SK-N-MC (cell line): Measurements from ENCODE around the gene TMEM87B.

Source experiments
- DNase-seq: peaks from one replicate; pipeline ENCODE4 v3.0.0-alpha.2; 2011; ENCODE audit warnings: low read depth, low spot score
- H3K27ac ChIP-seq: fragments of 200-600 bp; sonication (generic); 2 replicates; pipeline ENCODE4 v1.5.1; 2016; ENCODE audit warnings: mixed run types
- H3K36me3 ChIP-seq: fragments of 200-600 bp; sonication (generic); 2 replicates; pipeline ENCODE4 v1.6.1; 2017; ENCODE audit warnings: antibody characterized with exemption, low read length, mixed read lengths; ENCODE audit not compliant: insufficient read depth
- H3K4me3 ChIP-seq: fragments of 200-600 bp; sonication (generic); 2 replicates; pipeline ENCODE4 v1.5.1; 2016
- H3K9ac ChIP-seq: fragments of 200-600 bp; sonication (generic); 2 replicates; pipeline ENCODE4 v1.8.0; 2017; ENCODE audit warnings: mixed run types, mixed read lengths; ENCODE audit not compliant: insufficient read length
- H3K9me3 ChIP-seq: fragments of 200-600 bp; sonication (generic); 2 replicates; pipeline ENCODE4 v1.6.1; 2017; ENCODE audit warnings: low read depth, mild to moderate bottlenecking, antibody characterized with exemption, low read length, moderate library complexity, mixed read lengths
- EZH2 ChIP-seq: fragments of 200-600 bp; sonication (generic); IDR thresholded peaks from one replicate; pipeline ENCODE4 v1.6.1; 2017; ENCODE audit warnings: antibody characterized with exemption
- FOXP2 ChIP-seq: optimal IDR thresholded peaks from 2 replicates; pipeline ENCODE3; 2011; ENCODE audit warnings: mild to moderate bottlenecking, moderate library complexity; ENCODE audit not compliant: insufficient read depth; ENCODE audit errors: extremely low read length, control extremely low read depth
- POLR2AphosphoS5 ChIP-seq: IDR thresholded peaks from 2 replicates; pipeline ENCODE4 v1.6.1; 2012; ENCODE audit warnings: mild to moderate bottlenecking, low read depth, low read length, borderline replicate concordance

Gene TMEM87B

GRCh38 chr2:112045446-112046014 lies 9.5 kb upstream of the TMEM87B start:
- H3K27ac ChIP-seq, result no peak overlapping the region
- TF ChIP-seq EZH2 (no peak), FOXP2 (no peak), POLR2AphosphoS5 (no peak)
- H3K4me3 ChIP-seq, result no peak overlapping the region
- no peak overlapping the region for H3K9ac ChIP-seq
- 0 out of 2 replicates have a peak, but pooled peaks cover 3% of the 10 kb centered on the region for H3K9me3 ChIP-seq
- no peak for DNase-seq
- no peaks in the 10 kb centered on the region for H3K36me3 ChIP-seq

- TF ChIP-seq EZH2 (no peak), FOXP2 (no peak), POLR2AphosphoS5 (no peak)
These were observed 8.8 kb upstream of the TMEM87B start for GRCh38 chr2:112046231-112046630.

GRCh38 chr2:112047537-112048235 lies 7.4 kb upstream of the TMEM87B start:
- Histone ChIP-seq H3K9me3 (0 out of 2 replicates have a peak, but pooled peaks cover 3% of the 10 kb centered on the region), H3K27ac (no peak overlapping the region), H3K36me3 (no peaks in the 10 kb centered on the region), H3K4me3 (no peak overlapping the region), H3K9ac (no peak overlapping the region)
- no peak for DNase-seq
- TF ChIP-seq EZH2 (no peak), FOXP2 (no peak), POLR2AphosphoS5 (no peak)

More at GRCh38 chr2:112046231-112046630, 8.8 kb upstream of the TMEM87B start:
- no peak for DNase-seq
- 0 out of 2 replicates have a peak, but pooled peaks cover 3% of the 10 kb centered on the region for H3K9me3 ChIP-seq
- H3K36me3 ChIP-seq, result no peaks in the 10 kb centered on the region
- H3K27ac ChIP-seq, result no peak overlapping the region
- no peak overlapping the region for H3K4me3 ChIP-seq
- H3K9ac ChIP-seq, result no peak overlapping the region

- DNase-seq, result no peak
- TF ChIP-seq EZH2 (no peak), FOXP2 (no peak), POLR2AphosphoS5 (no peak)
- Histone ChIP-seq H3K4me3 (no peak overlapping the region), H3K9ac (no peak overlapping the region), H3K36me3 (no peaks in the 10 kb centered on the region), H3K9me3 (0 out of 2 replicates have a peak, but pooled peaks cover 3% of the 10 kb centered on the region), H3K27ac (no peak overlapping the region)
These were observed 6.9 kb upstream of the TMEM87B start for GRCh38 chr2:112048236-112048592.

- TF ChIP-seq FOXP2 (no peak), POLR2AphosphoS5 (no peak), EZH2 (no peak)
- no peak overlapping the region for H3K4me3 ChIP-seq
- no peak overlapping the region for H3K27ac ChIP-seq
- no peaks in the 10 kb centered on the region for H3K36me3 ChIP-seq
- DNase-seq, result peak; percentile 58
- no peak overlapping the region for H3K9ac ChIP-seq
- H3K9me3 ChIP-seq, result 0 out of 2 replicates have a peak, but pooled peaks cover 3% of the 10 kb centered on the region
These were observed 6.2 kb upstream of the TMEM87B start for GRCh38 chr2:112048887-112049286.

- TF ChIP-seq FOXP2 (no peak), EZH2 (no peak), POLR2AphosphoS5 (no peak)
- no peaks in the 10 kb centered on the region for H3K36me3 ChIP-seq
These were observed 4.8 kb upstream of the TMEM87B start for GRCh38 chr2:112050316-112050715.

GRCh38 chr2:112053917-112054846 lies 887 bp upstream of the TMEM87B start:
- DNase-seq, result peak; percentile 42
- no peaks in the 10 kb centered on the region for H3K36me3 ChIP-seq
- TF ChIP-seq POLR2AphosphoS5 (no peak), FOXP2 (no peak), EZH2 (no peak)
- H3K4me3 ChIP-seq, result peak overlapping the region; percentile 92
- H3K9me3 ChIP-seq, result no peaks in the 10 kb centered on the region
- H3K27ac ChIP-seq, result peak overlapping the region; percentile 56; the same call in 1 of the 2 replicates
- H3K9ac ChIP-seq, result peak overlapping the region; percentile 52

More at GRCh38 chr2:112050316-112050715, 4.8 kb upstream of the TMEM87B start:
- H3K9ac ChIP-seq, result no peak overlapping the region
- H3K9me3 ChIP-seq, result 0 out of 2 replicates have a peak, but pooled peaks cover 3% of the 10 kb centered on the region
- no peak for DNase-seq
- H3K27ac ChIP-seq, result no peak overlapping the region
- H3K4me3 ChIP-seq, result no peak overlapping the region
